HepG2 (cell line): Measurements from ENCODE around the gene HTRA1. TPM values are rescaled to one million over a fixed set of nuclear protein-coding genes. Genes with fewer than 3 reads are reported as not detected.

Experiments used
- ATAC-seq: fragments of 200-7000 bp; cut with Tn5 transposase; 3 replicates; pipeline ENCODE4 v1.9.1; 2020; ENCODE audit warnings: mild to moderate bottlenecking, moderate library complexity
- BruUV-seq: library from RNA; stranded (reverse); fragments of 400-500 nt; replicated peaks from 2 replicates; lab custom pipeline; 2021; lab: Mats Ljungman, UMichigan
- CTCF ChIA-PET: fragments of 300-600 bp; formaldehyde crosslinking; extraction: SDS; loops from one replicate; lab custom pipeline; 2021; ENCODE audit warnings: low total read pairs, inconsistent platforms, low intra/inter-chr PET ratio; lab: Yijun Ruan, JAX
- POLR2A ChIA-PET: fragments of 350-600 bp; sonication (Branson Sonifier 250); formaldehyde crosslinking; loops from one replicate; lab custom pipeline; 2020; ENCODE audit warnings: antibody characterized with exemption, inconsistent platforms; lab: Yijun Ruan, JAX
- DNase-seq: peaks from one replicate; pipeline ENCODE4 v3.0.0-alpha.2; 2015; ENCODE audit warnings: low spot score
- FAIRE-seq: peaks from 3 replicates; lab custom pipeline; 2011; peaks lifted over from hg19 to GRCh38; lab: Jason Lieb, UNC
- H2AFZ ChIP-seq: one replicate; pipeline ENCODE4 v1.6.1; 2011; ENCODE audit warnings: low read length, inconsistent platforms
- H3K27ac ChIP-seq: fragments of 300-600 bp; 3 replicates; pipeline ENCODE4 v1.8.0; 2011; ENCODE audit warnings: mixed run types, mild to moderate bottlenecking, mixed read lengths, low read length, inconsistent platforms; ENCODE audit not compliant: insufficient read depth; ENCODE audit errors: extremely low read length
- H3K27me3 ChIP-seq, 2 experiments: fragments of 200-600 bp in 1 of 2; 2 replicates in 1 of 2; 3 replicates in 1 of 2; pipeline versions ENCODE4 v1.6.0 to v1.8.0; 2011; ENCODE audit warnings: low read length in 2 of 2, mild to moderate bottlenecking in 2 of 2, moderate library complexity in 2 of 2, inconsistent platforms in 1 of 2; ENCODE audit not compliant: insufficient read depth in 2 of 2, control insufficient read depth in 1 of 2
- H3K36me3 ChIP-seq, 2 experiments: fragments of 200-600 bp in 1 of 2; replicated peaks in 1 of 2; 2 replicates in 1 of 2; 3 replicates in 1 of 2; pipeline versions ENCODE4 v1.5.1 to v1.8.0; 2011; ENCODE audit warnings: low read length in 2 of 2, inconsistent platforms in 1 of 2; ENCODE audit not compliant: insufficient read depth in 2 of 2, control insufficient read depth in 1 of 2
- H3K4me1 ChIP-seq: 2 replicates; pipeline ENCODE4 v1.5.1; 2012; ENCODE audit warnings: low read length, inconsistent platforms; ENCODE audit not compliant: insufficient read depth
- H3K4me2 ChIP-seq: 2 replicates; pipeline ENCODE4 v1.6.0; 2011; ENCODE audit warnings: low read depth, low read length, inconsistent platforms
- H3K4me3 ChIP-seq, 3 experiments: fragments of 200-600 bp in 1 of 3; sonication (generic), shearing (Covaris generic) in 1 of 3; replicated peaks in 1 of 3; 2 replicates each; pipeline ENCODE4 v1.5.1; 2011 to 2016; ENCODE audit warnings: low read length in 3 of 3, inconsistent platforms in 2 of 3, low read depth in 2 of 3, mild to moderate bottlenecking in 2 of 3, control low read depth in 1 of 3, mixed read lengths in 1 of 3; ENCODE audit not compliant: insufficient read depth in 1 of 3
- H3K79me2 ChIP-seq: one replicate; pipeline ENCODE4 v1.6.1; 2011; ENCODE audit warnings: low read length, inconsistent platforms; ENCODE audit not compliant: insufficient read depth
- H3K9ac ChIP-seq: 2 replicates; pipeline ENCODE4 v1.6.0; 2011; ENCODE audit warnings: mild to moderate bottlenecking, low read depth, low read length, inconsistent platforms; ENCODE audit not compliant: insufficient read depth
- H3K9me3 ChIP-seq: 2 replicates; pipeline ENCODE4 v1.5.1; 2012; ENCODE audit warnings: mild to moderate bottlenecking, low read length
- H4K20me1 ChIP-seq: 2 replicates; pipeline ENCODE4 v1.6.0; 2011; ENCODE audit warnings: inconsistent platforms, mild to moderate bottlenecking, low read length, moderate library complexity; ENCODE audit not compliant: insufficient read depth
- FOSL1 ChIP-seq: sonication (generic); formaldehyde crosslinking; IDR thresholded peaks from 2 replicates; pipeline ENCODE4 v1.9.0; 2021; ENCODE audit warnings: missing genetic modification reagents, borderline replicate concordance
- HNRNPK ChIP-seq: fragments of 200-400 bp; formaldehyde crosslinking; IDR thresholded peaks from 2 replicates; pipeline ENCODE4 v1.6.1; 2018; ENCODE audit warnings: low read length, low read depth, moderate library complexity, mild to moderate bottlenecking; ENCODE audit not compliant: poor library complexity, severe bottlenecking
- KLF13 ChIP-seq: sonication (generic); formaldehyde crosslinking; IDR thresholded peaks from 2 replicates; pipeline ENCODE4 v1.4.0; 2020; ENCODE audit warnings: mild to moderate bottlenecking, missing genetic modification reagents
- MYNN ChIP-seq: sonication (generic); formaldehyde crosslinking; IDR thresholded peaks from 2 replicates; pipeline ENCODE4 v1.4.0; 2020; ENCODE audit warnings: mild to moderate bottlenecking, low read depth, missing genetic modification reagents
- NPAS2 ChIP-seq: sonication (generic); formaldehyde crosslinking; IDR thresholded peaks from 2 replicates; pipeline ENCODE4 v1.8.0; 2022; ENCODE audit warnings: mild to moderate bottlenecking, missing genetic modification reagents, borderline replicate concordance
- PITX1 ChIP-seq: sonication (generic); formaldehyde crosslinking; IDR thresholded peaks from 2 replicates; pipeline ENCODE4 v1.5.1; 2020; ENCODE audit warnings: mild to moderate bottlenecking, missing genetic modification reagents
- PLSCR1 ChIP-seq: sonication (generic); formaldehyde crosslinking; IDR thresholded peaks from 2 replicates; pipeline ENCODE4 v1.5.0; 2020; ENCODE audit warnings: missing genetic modification reagents, mild to moderate bottlenecking, borderline replicate concordance
- REST ChIP-seq, 2 experiments: IDR thresholded peaks; 2 replicates each; pipeline ENCODE4 v1.6.1; 2011 to 2012; ENCODE audit warnings: low read length in 2 of 2, borderline replicate concordance in 1 of 2, low read depth in 1 of 2, mild to moderate bottlenecking in 1 of 2, moderate library complexity in 1 of 2
- SP140L ChIP-seq: sonication (generic); formaldehyde crosslinking; IDR thresholded peaks from 2 replicates; pipeline ENCODE4 v1.4.0; 2020; ENCODE audit warnings: missing genetic modification reagents, borderline replicate concordance
- UBTF ChIP-seq: sonication (generic); formaldehyde crosslinking; IDR thresholded peaks from 2 replicates; pipeline ENCODE4 v1.4.0; 2020; ENCODE audit warnings: mild to moderate bottlenecking, missing genetic modification reagents
- ZNF546 ChIP-seq: sonication (generic); formaldehyde crosslinking; conservative IDR thresholded peaks from 2 replicates; pipeline ENCODE4 v1.8.1; 2023; ENCODE audit warnings: mild to moderate bottlenecking, missing genetic modification reagents
- ZNF816 ChIP-seq: sonication (generic); formaldehyde crosslinking; IDR thresholded peaks from 2 replicates; pipeline ENCODE4 v1.8.0; 2022; ENCODE audit warnings: missing genetic modification reagents, mild to moderate bottlenecking, borderline replicate concordance
- WGBS: methylation state at CpG from one replicate; pipeline ENCODE4 v1.1.6; 2017; ENCODE audit warnings: low lambda C conversion rate; 5-methylcytosine and 5-hydroxymethylcytosine counted together
- in situ Hi-C: cut with HindIII; loops from 2 replicates; pipeline ENCODE4 v1.10.0; 2017; ENCODE audit warnings: low pct_unique_long_range_greater_than_20kb; ENCODE audit not compliant: extremely low pct_ligation_motif_present
- intact Hi-C: fragments of 100-400 bp; cut with micrococcal nuclease; formaldehyde crosslinking; loops from one replicate; pipeline ENCODE4 v1.10.0; 2022; ENCODE audit not compliant: unreplicated experiment
- polyA plus RNA-seq, 8 experiments: library from polyadenylated mRNA; depleted of rRNA in 3 of 8; stranded (reverse) in 7 of 8; unstranded in 1 of 8; fragments of >200 nt; fragmentation: Illumina TruSeq in 4 of 8; extraction: Trizol in 4 of 8; gene quantifications; 2 replicates each; pipeline versions ENCODE4 v1.2.1 to v1.2.3, GENCODE V29; 2011 to 2016; ENCODE audit warnings: low read depth in 4 of 8, missing spikeins in 1 of 8, mixed read lengths in 1 of 8; ENCODE audit not compliant: insufficient read depth in 1 of 8
- total RNA-seq, 5 experiments: library from RNA; depleted of rRNA; stranded (reverse); fragments of >200 nt; fragmentation: Illumina TruSeq; extraction: Trizol; gene quantifications; 2 replicates each; pipeline ENCODE4 v1.2.3, GENCODE V29; 2016; ENCODE audit warnings: low read depth in 1 of 5

HTRA1 gene
- total and polyA plus RNA-seq, 2 of the 13 experiments (the other 11 are each of a cell fraction or from before 2014, with no cell fraction given) = 0.11 to 0.40 TPM

- in situ Hi-C loops (no loop called here), intact Hi-C loops (no loop called here)
- Histone ChIP-seq H3K27me3 (peaks cover 3 to 54% of the 10 kb centered on the region in 2 experiments; a peak in 4 of 5 replicates), H3K27ac (no peak overlapping the region), H3K9me3 (no peaks in the 10 kb centered on the region), H4K20me1 (no peaks in the 10 kb centered on the region), H3K4me1 (0 out of 2 replicates have a peak, but pooled peaks cover 8% of the 10 kb centered on the region), H3K4me3 (no peak overlapping the region), H3K79me2 (no peaks in the 10 kb centered on the region), H2AFZ (no peak overlapping the region), H3K4me2 (peak overlapping the region; percentile 6; the same call in 1 of the 2 replicates), H3K9ac (no peak overlapping the region), H3K36me3 (no peaks in the 10 kb centered on the region)
- FAIRE-seq (no peak), ATAC-seq (peak; percentile 48; the same call in 2 of the 3 replicates), DNase-seq (no peak)
- CTCF ChIA-PET = no interaction called here
- no TSS peak for BruUV-seq
- no peak for TF ChIP-seq ZNF816 (CRISPR knock-in tag)
- TF ChIP-seq PLSCR1 (CRISPR knock-in tag) = no peak
- TF ChIP-seq NPAS2 (CRISPR knock-in tag) = no peak
- no peak for TF ChIP-seq PITX1 (CRISPR knock-in tag)
- TF ChIP-seq SP140L (CRISPR knock-in tag) = no peak
- TF ChIP-seq KLF13 (CRISPR knock-in tag) = no peak
- TF ChIP-seq ZNF546 (CRISPR knock-in tag) = no peak
- no peak for TF ChIP-seq REST (IDR thresholded peaks at IDR 0.05; ENCODE audit: borderline replicate concordance in 1 of 2, low read depth in 1 of 2, low read length in 2 of 2)
- no peak for TF ChIP-seq MYNN (CRISPR knock-in tag)
- TF ChIP-seq HNRNPK = no peak
- TF ChIP-seq UBTF (CRISPR knock-in tag) = no peak
- no peak for TF ChIP-seq FOSL1 (CRISPR knock-in tag)
- POLR2A ChIA-PET = no interaction called here
- 10% methylated on average over 1 of the region's 6 CpGs for WGBS
Observed at GRCh38 chr10:122476333-122476695, 15.0 kb downstream of the HTRA1 start.
